ENCODE measurements around the gene CIAO2B.

GRCh38 chr16:66886321-66886720 is 47.9 kb downstream of the CIAO2B start:
- no peak for TF ChIP-seq POLR2A (IDR thresholded peaks at IDR 0.05; ENCODE audit: low read depth, low read length)
- no peak for TF ChIP-seq POLR2AphosphoS5 (IDR thresholded peaks at IDR 0.05; ENCODE audit: low read depth, low read length)
- TF ChIP-seq POU2F2 (IDR thresholded peaks at IDR 0.05; ENCODE audit: low read depth, low read length), result no peak
- TF ChIP-seq TAF1 (IDR thresholded peaks at IDR 0.05; ENCODE audit: low read depth, low read length), result no peak
